ENCODE measurements around the gene MARCHF4. TPM values are rescaled to one million over a fixed set of nuclear protein-coding genes. Genes with fewer than 3 reads are reported as not detected.

Gene MARCHF4, protein sequence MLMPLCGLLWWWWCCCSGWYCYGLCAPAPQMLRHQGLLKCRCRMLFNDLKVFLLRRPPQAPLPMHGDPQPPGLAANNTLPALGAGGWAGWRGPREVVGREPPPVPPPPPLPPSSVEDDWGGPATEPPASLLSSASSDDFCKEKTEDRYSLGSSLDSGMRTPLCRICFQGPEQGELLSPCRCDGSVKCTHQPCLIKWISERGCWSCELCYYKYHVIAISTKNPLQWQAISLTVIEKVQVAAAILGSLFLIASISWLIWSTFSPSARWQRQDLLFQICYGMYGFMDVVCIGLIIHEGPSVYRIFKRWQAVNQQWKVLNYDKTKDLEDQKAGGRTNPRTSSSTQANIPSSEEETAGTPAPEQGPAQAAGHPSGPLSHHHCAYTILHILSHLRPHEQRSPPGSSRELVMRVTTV
- 0.28 and 0.37 TPM in 2 replicates for total RNA-seq

DNA sequence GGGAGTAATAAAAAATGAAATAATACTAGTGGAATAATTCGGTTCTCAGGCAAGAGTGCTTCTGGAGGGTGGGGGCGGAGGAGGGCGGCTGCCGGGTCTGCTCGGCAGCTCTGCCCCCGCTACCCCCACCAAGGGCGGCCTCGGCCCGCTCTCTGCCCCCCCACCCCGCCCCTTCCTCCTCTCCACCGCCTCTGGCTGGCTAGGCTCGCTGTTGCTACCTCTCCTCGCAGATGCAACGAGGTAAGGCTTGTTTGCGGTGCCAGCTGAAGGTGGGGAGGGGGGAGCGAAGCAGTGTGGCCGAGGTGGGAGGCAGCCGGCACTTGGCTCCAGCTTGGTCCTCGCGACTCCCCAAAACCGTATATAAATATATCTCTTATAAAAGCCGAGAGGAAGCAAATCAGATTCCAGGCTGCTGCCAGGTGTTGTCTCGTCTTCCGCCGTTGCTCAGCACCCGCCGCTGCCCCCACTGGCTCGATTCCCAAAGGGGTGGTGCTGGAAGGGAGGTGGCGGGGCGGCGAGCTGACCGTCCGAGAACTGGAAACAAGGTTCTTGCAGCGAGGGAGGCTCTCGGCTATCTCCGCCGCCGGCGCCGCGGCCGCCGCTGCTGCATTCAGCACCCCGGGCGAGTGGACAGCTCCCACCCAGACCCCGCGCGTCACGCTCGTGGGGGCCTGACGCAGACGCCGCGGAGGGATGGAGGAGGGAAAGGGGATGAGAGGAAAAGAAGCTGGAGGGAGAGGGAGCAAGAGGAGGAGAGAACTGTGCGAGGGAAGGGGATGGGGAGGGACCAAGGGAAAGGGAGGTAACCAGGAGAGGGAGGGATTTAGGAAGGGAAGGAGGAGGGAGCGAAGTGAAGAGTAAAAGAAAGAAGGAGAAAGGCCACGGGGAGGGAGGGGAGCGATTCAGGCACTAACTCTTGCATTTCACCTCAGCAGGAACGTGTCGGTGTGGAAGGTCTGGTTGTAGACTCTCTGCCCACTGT is at the start of gene MARCHF4:
MARCHF4 (minus strand) TSS at position 763 of the 982 bp plus-strand sequence. CDS start 2,223 bp downstream, outside the sequence.

DNA sequence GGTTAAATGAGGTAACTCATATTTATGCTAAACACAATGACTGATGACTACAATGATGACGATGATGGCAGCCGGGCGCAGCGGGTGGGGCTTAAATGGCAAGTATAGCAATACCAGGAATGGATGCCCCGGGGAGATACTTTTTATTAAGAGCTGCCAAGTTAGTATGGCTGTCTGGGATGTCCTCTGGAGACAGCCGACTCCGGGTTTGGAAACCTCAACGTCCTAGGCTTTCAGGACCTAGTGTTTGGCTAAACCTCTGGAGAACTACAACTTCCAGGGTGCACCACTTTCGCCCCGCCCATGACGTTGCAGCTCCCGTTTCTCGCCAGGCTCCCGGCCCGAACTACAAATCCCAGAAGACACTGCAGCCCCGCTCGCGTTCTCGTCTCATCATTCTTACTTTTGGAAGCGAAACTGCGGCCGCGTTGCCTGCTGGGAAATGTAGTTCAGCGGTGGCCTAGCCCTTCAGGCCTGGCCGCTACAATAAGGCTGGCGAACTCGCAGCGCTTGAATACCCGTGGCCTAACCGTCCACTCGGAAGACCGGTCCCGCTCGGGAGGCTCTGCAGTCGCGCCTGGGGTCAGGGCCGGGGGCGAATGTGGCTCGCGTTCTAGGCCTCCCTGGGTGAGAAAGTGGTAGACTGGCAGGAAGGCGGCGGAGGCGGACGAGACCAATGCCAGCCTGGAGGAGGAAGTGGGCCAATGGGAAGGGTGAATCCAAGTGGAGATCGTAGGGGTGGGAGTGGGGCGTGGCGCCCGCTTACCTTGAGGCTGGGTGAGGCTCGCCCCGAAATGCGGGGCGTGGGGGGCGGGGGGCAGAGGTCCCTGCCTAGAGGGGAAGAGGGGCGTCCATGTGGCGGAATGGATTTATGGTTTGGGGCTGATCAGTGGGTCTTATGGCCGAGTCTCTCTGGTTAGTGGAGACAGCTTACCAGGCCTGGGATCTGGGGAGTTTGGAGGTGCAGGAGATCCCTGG is 40.0 kb upstream of the MARCHF4 start, which contains the start of gene SMARCAL1:
SMARCAL1 (plus strand) TSS at position 463 of the 978 bp plus-strand sequence. CDS start 2,221 bp downstream, outside the sequence.

Other genes with a start within 250 kb of the MARCHF4 start
- gene SMARCAL1, start 40.0 kb upstream of the MARCHF4 start, total RNA-seq = 9.7 and 11.4 TPM in 2 replicates
- gene RPL37A, start 126.4 kb upstream of the MARCHF4 start, total RNA-seq = 4,723 and 4,862 TPM in 2 replicates